Ishikawa (cell line): ENCODE data around the gene ATRNL1.

ENCODE experiments used
- CREB1 ChIP-seq: IDR thresholded peaks from 2 replicates; pipeline ENCODE4 v1.6.1; 2012; ENCODE audit warnings: low read depth
- EP300 ChIP-seq: IDR thresholded peaks from 2 replicates; pipeline ENCODE4 v1.6.1; 2012; ENCODE audit warnings: borderline replicate concordance
- MAX ChIP-seq: IDR thresholded peaks from 2 replicates; pipeline ENCODE4 v1.6.1; 2012
- RAD21 ChIP-seq: IDR thresholded peaks from 2 replicates; pipeline ENCODE4 v1.6.1; 2012; ENCODE audit warnings: low read depth
- REST ChIP-seq: IDR thresholded peaks from 2 replicates; pipeline ENCODE4 v1.6.1; 2012; ENCODE audit warnings: low read depth, mild to moderate bottlenecking
- TAF1 ChIP-seq: IDR thresholded peaks from 2 replicates; pipeline ENCODE4 v1.6.1; 2012; ENCODE audit warnings: low read depth, mild to moderate bottlenecking
- TEAD4 ChIP-seq: IDR thresholded peaks from 2 replicates; pipeline ENCODE4 v1.6.1; 2012
- USF1 ChIP-seq: IDR thresholded peaks from 2 replicates; pipeline ENCODE4 v1.6.1; 2012
- YY1 ChIP-seq: IDR thresholded peaks from 2 replicates; pipeline ENCODE4 v1.6.1; 2012; ENCODE audit warnings: low read depth

GRCh38 chr10:115052226-115052625 lies 40.9 kb upstream of the ATRNL1 start:
- TF ChIP-seq REST (no peak), EP300 (no peak), YY1 (no peak), TEAD4 (no peak), TAF1 (no peak), CREB1 (no peak), MAX (no peak), RAD21 (no peak), USF1 (no peak)
